H9 (cell line): ENCODE data around the gene CYREN. TPM values are rescaled to one million over a fixed set of nuclear protein-coding genes. Genes with fewer than 3 reads are reported as not detected.

ENCODE experiments used
- DNase-seq: peaks from one replicate; pipeline ENCODE4 v3.0.0-alpha.2; 2017
- H2AFZ ChIP-seq: one replicate; pipeline ENCODE4 v1.6.1; 2013; ENCODE audit warnings: mild to moderate bottlenecking, low read length, control low read depth, moderate library complexity
- H2AK5ac ChIP-seq: 2 replicates; pipeline ENCODE4 v1.6.1; 2013; ENCODE audit warnings: low read length, control low read depth, mixed read lengths; ENCODE audit not compliant: insufficient read length
- H2BK120ac ChIP-seq: one replicate; pipeline ENCODE4 v1.6.1; 2013; ENCODE audit warnings: low read depth, mild to moderate bottlenecking, low read length, control low read depth, inconsistent platforms; ENCODE audit not compliant: poor library complexity, severe bottlenecking
- H2BK12ac ChIP-seq: 2 replicates; pipeline ENCODE4 v1.6.1; 2013; ENCODE audit warnings: low read length, control low read depth, mixed read lengths, low read depth; ENCODE audit not compliant: insufficient read length
- H2BK15ac ChIP-seq: 2 replicates; pipeline ENCODE4 v1.6.1; 2013; ENCODE audit warnings: low read depth, low read length, control low read depth
- H2BK20ac ChIP-seq: one replicate; pipeline ENCODE4 v1.6.1; 2013; ENCODE audit warnings: low read depth, mild to moderate bottlenecking, low read length, control low read depth, inconsistent platforms; ENCODE audit not compliant: poor library complexity, severe bottlenecking
- H2BK5ac ChIP-seq: 2 replicates; pipeline ENCODE4 v1.6.1; 2013; ENCODE audit warnings: low read length, control low read depth, mixed read lengths; ENCODE audit not compliant: insufficient read length
- H3K14ac ChIP-seq: 2 replicates; pipeline ENCODE4 v1.6.1; 2013; ENCODE audit warnings: low read length, control low read depth; ENCODE audit not compliant: insufficient read depth
- H3K18ac ChIP-seq: 2 replicates; pipeline ENCODE4 v1.6.1; 2013; ENCODE audit warnings: low read depth, mild to moderate bottlenecking, mixed read lengths, low read length, control low read depth; ENCODE audit not compliant: insufficient read length
- H3K23ac ChIP-seq: 2 replicates; pipeline ENCODE4 v1.6.1; 2013; ENCODE audit warnings: low read length, control low read depth, mixed read lengths, low read depth; ENCODE audit not compliant: insufficient read length
- H3K23me2 ChIP-seq: 2 replicates; pipeline ENCODE4 v1.6.1; 2013; ENCODE audit warnings: low read depth, mild to moderate bottlenecking, mixed read lengths, low read length, control low read depth; ENCODE audit not compliant: insufficient read length, poor library complexity, severe bottlenecking
- H3K27ac ChIP-seq: 2 replicates; pipeline ENCODE4 v1.5.1; 2013; ENCODE audit warnings: low read length, control low read depth, mixed read lengths, low read depth; ENCODE audit not compliant: insufficient read length
- H3K27me3 ChIP-seq: 2 replicates; pipeline ENCODE4 v1.6.1; 2013; ENCODE audit warnings: low read length, control low read depth, inconsistent platforms; ENCODE audit not compliant: insufficient read depth
- H3K4ac ChIP-seq: 2 replicates; pipeline ENCODE4 v1.6.1; 2013; ENCODE audit warnings: low read depth, mild to moderate bottlenecking, control low read depth, inconsistent platforms, low read length, moderate library complexity
- H3K4me1 ChIP-seq: 2 replicates; pipeline ENCODE4 v1.6.1; 2013; ENCODE audit warnings: low read length, control low read depth, inconsistent platforms; ENCODE audit not compliant: insufficient read depth
- H3K4me2 ChIP-seq: 2 replicates; pipeline ENCODE4 v1.6.1; 2013; ENCODE audit warnings: low read length, control low read depth, mixed read lengths; ENCODE audit not compliant: insufficient read length, insufficient read depth
- H3K56ac ChIP-seq: 2 replicates; pipeline ENCODE4 v1.6.1; 2013; ENCODE audit warnings: low read depth, mild to moderate bottlenecking, mixed read lengths, low read length, control low read depth; ENCODE audit not compliant: insufficient read length
- H3K79me1 ChIP-seq: 2 replicates; pipeline ENCODE4 v1.6.1; 2013; ENCODE audit warnings: low read depth, mild to moderate bottlenecking, moderate library complexity, low read length, control low read depth, inconsistent platforms; ENCODE audit not compliant: insufficient read depth, poor library complexity, severe bottlenecking
- H3K79me2 ChIP-seq: 2 replicates; pipeline ENCODE4 v1.6.1; 2013; ENCODE audit warnings: low read length, control low read depth, inconsistent platforms; ENCODE audit not compliant: insufficient read depth
- H3K9ac ChIP-seq: 2 replicates; pipeline ENCODE4 v1.6.1; 2013; ENCODE audit warnings: low read length, control low read depth, mixed read lengths; ENCODE audit not compliant: insufficient read length; ENCODE audit errors: extremely low read depth
- H3K9me3 ChIP-seq: one replicate; pipeline ENCODE4 v1.6.1; 2013; ENCODE audit warnings: low read depth, low read length, inconsistent platforms; ENCODE audit not compliant: control insufficient read depth
- H3T11ph ChIP-seq: one replicate; pipeline ENCODE4 v1.6.1; 2013; ENCODE audit warnings: mild to moderate bottlenecking, low read length, control low read depth, inconsistent platforms
- H4K20me1 ChIP-seq: one replicate; pipeline ENCODE4 v1.6.1; 2013; ENCODE audit not compliant: control insufficient read depth, insufficient read length, insufficient read depth
- H4K5ac ChIP-seq: 2 replicates; pipeline ENCODE4 v1.6.1; 2013; ENCODE audit warnings: low read depth, mild to moderate bottlenecking, mixed read lengths, low read length, control low read depth; ENCODE audit not compliant: insufficient read length
- H4K8ac ChIP-seq: replicated peaks from 2 replicates; pipeline ENCODE4 v1.6.1; 2013; ENCODE audit warnings: low read length, control low read depth, mixed read lengths, low read depth; ENCODE audit not compliant: insufficient read length
- H4K91ac ChIP-seq: 2 replicates; pipeline ENCODE4 v1.6.1; 2013; ENCODE audit warnings: low read depth, mild to moderate bottlenecking, moderate library complexity, mixed read lengths, low read length, control low read depth; ENCODE audit not compliant: insufficient read length
- H3K27ac Mint-ChIP-seq, 3 experiments: 2 replicates in 2 of 3; 3 replicates in 1 of 3; pipeline ENCODE4 v1.8.0; 2020 to 2021; ENCODE audit warnings: mixed read lengths in 3 of 3, mild to moderate bottlenecking in 1 of 3, moderate library complexity in 1 of 3
- H3K27me3 Mint-ChIP-seq: 2 replicates; pipeline ENCODE4 v1.8.0; 2021; ENCODE audit warnings: low read depth, mild to moderate bottlenecking, moderate library complexity, mixed read lengths
- H3K36me3 Mint-ChIP-seq, 3 experiments: 2 replicates in 2 of 3; 3 replicates in 1 of 3; pipeline ENCODE4 v1.8.0; 2020 to 2021; ENCODE audit warnings: low read depth in 3 of 3, mixed read lengths in 3 of 3; ENCODE audit not compliant: insufficient read depth in 1 of 3
- H3K4me1 Mint-ChIP-seq, 2 experiments: 2 replicates each; pipeline ENCODE4 v1.8.0; 2020; ENCODE audit warnings: mixed read lengths in 2 of 2
- H3K4me3 Mint-ChIP-seq, 2 experiments: 2 replicates in 1 of 2; 3 replicates in 1 of 2; pipeline ENCODE4 v1.8.0; 2020 to 2021; ENCODE audit warnings: mild to moderate bottlenecking in 2 of 2, mixed read lengths in 2 of 2, moderate library complexity in 1 of 2
- H3K9me3 Mint-ChIP-seq, 2 experiments: 2 replicates in 1 of 2; 3 replicates in 1 of 2; pipeline ENCODE4 v1.8.0; 2020; ENCODE audit warnings: mild to moderate bottlenecking in 2 of 2, mixed read lengths in 2 of 2, moderate library complexity in 1 of 2
- WGBS: extraction: QIAGEN DNeasy Blood & Tissue Kit; methylation state at CpG from one replicate; pipeline ENCODE4 v1.1.7; 2013; ENCODE audit warnings: missing lambda C conversion rate, low lambda C conversion rate, mixed read lengths; ENCODE audit not compliant: insufficient read length; ENCODE audit errors: extremely low coverage; 5-methylcytosine and 5-hydroxymethylcytosine counted together
- total RNA-seq: library from RNA; stranded (reverse); gene quantifications from 2 replicates; pipeline ENCODE4 v1.2.1, GENCODE V29; 2021
- TF ChIP-seq, protein P1 (sequence below): fragments of 200-600 bp; sonication (generic); conservative IDR thresholded peaks from 3 replicates; pipeline ENCODE4 v1.8.0; 2021; ENCODE audit warnings: antibody characterized with exemption, mild to moderate bottlenecking

CYREN gene
- total RNA-seq, 1 experiment from 2014 or later, result 72.0 TPM

DNA sequence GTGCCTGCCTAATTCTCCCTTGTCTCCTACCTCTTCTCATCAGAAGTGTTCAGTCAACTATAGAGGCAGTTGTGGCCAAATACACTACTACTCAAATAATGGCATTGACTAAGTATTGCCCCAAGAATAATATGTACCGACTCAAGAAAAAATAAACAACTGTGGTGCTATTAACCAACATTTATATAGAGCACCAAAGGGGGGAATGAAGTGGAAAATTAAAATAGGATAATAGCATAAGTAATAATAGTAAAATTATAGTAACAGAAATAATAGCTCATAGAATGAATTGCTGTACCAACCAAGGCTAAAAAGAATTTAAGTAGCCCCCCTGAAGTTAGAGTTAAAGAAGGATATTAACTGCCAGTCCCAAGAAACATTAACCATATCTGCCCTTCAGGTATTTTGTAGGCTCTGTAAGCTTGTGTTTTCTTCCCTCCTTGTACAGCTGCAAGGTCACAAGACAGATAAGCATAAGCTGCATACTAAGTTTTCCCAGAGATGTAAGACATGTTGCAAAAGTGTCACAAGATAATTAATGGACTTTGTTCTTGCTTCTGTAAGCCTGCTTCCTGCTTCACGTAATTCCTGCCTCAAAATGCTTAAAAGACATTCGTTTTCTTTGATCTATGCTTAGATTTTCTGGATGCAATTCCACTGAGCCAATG is 10.9 kb upstream of the CYREN start:
- peaks cover 30 to 78% (median 57%) of the 10 kb centered on the region in 3 experiments for H3K36me3 Mint-ChIP-seq
- Histone ChIP-seq H2AFZ (no peak overlapping the region), H3K4me1 (peaks cover 5% of the 10 kb centered on the region; the same call in 1 of the 2 replicates), H3K4me2 (no peak overlapping the region), H3K79me1 (no peaks in the 10 kb centered on the region), H3K27ac (no peak overlapping the region), H3K9ac (no peak overlapping the region), H3K9me3 (peaks cover 25% of the 10 kb centered on the region), H2AK5ac (no peak overlapping the region), H3K23me2 (no peaks in the 10 kb centered on the region), H4K8ac (no peak overlapping the region), H3K18ac (no peak overlapping the region), H4K20me1 (no peaks in the 10 kb centered on the region), H2BK12ac (no peak overlapping the region), H4K91ac (no peak overlapping the region), H3K4ac (no peak overlapping the region), H2BK15ac (no peak overlapping the region), H3K23ac (no peak overlapping the region), H4K5ac (no peak overlapping the region), H3T11ph (no peak overlapping the region), H3K79me2 (no peaks in the 10 kb centered on the region), H3K14ac (no peak overlapping the region), H3K27me3 (no peaks in the 10 kb centered on the region), H3K56ac (no peak overlapping the region), H2BK120ac (no peak overlapping the region), H2BK20ac (no peak overlapping the region), H2BK5ac (no peak overlapping the region)
- H3K27ac Mint-ChIP-seq, result no peak overlapping the region
- WGBS, result no CpG with 5 or more reads among the region's 3 CpGs
- peaks cover 12 to 25% of the 10 kb centered on the region in 2 experiments for H3K4me1 Mint-ChIP-seq
- TF ChIP-seq, protein P1, sequence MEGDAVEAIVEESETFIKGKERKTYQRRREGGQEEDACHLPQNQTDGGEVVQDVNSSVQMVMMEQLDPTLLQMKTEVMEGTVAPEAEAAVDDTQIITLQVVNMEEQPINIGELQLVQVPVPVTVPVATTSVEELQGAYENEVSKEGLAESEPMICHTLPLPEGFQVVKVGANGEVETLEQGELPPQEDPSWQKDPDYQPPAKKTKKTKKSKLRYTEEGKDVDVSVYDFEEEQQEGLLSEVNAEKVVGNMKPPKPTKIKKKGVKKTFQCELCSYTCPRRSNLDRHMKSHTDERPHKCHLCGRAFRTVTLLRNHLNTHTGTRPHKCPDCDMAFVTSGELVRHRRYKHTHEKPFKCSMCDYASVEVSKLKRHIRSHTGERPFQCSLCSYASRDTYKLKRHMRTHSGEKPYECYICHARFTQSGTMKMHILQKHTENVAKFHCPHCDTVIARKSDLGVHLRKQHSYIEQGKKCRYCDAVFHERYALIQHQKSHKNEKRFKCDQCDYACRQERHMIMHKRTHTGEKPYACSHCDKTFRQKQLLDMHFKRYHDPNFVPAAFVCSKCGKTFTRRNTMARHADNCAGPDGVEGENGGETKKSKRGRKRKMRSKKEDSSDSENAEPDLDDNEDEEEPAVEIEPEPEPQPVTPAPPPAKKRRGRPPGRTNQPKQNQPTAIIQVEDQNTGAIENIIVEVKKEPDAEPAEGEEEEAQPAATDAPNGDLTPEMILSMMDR, result no peak
- no peak overlapping the region for H3K4me3 Mint-ChIP-seq
- DNase-seq, result no peak
- no peaks in the 10 kb centered on the region for H3K27me3 Mint-ChIP-seq
- peaks cover 34 to 37% of the 10 kb centered on the region in 2 experiments for H3K9me3 Mint-ChIP-seq
